ENCODE results near the gene PNMA1.

PNMA1 gene

GRCh38 chr14:73749706-73750530 lies 35.7 kb upstream of the PNMA1 start:
- Histone ChIP-seq H3K36me3 (replicated peaks; ENCODE audit: low read depth, low read length) (peaks cover 31% of the 10 kb centered on the region), H3K27ac (ENCODE audit: low read length) (no peak overlapping the region), H2AFZ (ENCODE audit: low read depth, low read length) (no peak overlapping the region), H3K27me3 (ENCODE audit: low read depth, low read length) (no peaks in the 10 kb centered on the region), H3K4me1 (ENCODE audit: low read length) (peaks cover 47% of the 10 kb centered on the region), H3K4me2 (ENCODE audit: low read length) (no peak overlapping the region), H3K9me3 (ENCODE audit: insufficient read depth, low read length) (no peaks in the 10 kb centered on the region), H3K4me3 (ENCODE audit: low read length) (no peak overlapping the region), H3K9ac (ENCODE audit: low read length) (no peak overlapping the region), H4K20me1 (ENCODE audit: insufficient read depth, low read length) (peaks cover 99% of the 10 kb centered on the region), H3K79me2 (ENCODE audit: low read length) (peaks cover 100% of the 10 kb centered on the region)
- TF ChIP-seq, protein P1, sequence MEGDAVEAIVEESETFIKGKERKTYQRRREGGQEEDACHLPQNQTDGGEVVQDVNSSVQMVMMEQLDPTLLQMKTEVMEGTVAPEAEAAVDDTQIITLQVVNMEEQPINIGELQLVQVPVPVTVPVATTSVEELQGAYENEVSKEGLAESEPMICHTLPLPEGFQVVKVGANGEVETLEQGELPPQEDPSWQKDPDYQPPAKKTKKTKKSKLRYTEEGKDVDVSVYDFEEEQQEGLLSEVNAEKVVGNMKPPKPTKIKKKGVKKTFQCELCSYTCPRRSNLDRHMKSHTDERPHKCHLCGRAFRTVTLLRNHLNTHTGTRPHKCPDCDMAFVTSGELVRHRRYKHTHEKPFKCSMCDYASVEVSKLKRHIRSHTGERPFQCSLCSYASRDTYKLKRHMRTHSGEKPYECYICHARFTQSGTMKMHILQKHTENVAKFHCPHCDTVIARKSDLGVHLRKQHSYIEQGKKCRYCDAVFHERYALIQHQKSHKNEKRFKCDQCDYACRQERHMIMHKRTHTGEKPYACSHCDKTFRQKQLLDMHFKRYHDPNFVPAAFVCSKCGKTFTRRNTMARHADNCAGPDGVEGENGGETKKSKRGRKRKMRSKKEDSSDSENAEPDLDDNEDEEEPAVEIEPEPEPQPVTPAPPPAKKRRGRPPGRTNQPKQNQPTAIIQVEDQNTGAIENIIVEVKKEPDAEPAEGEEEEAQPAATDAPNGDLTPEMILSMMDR (IDR thresholded peaks at IDR 0.05; ENCODE audit: low read depth, low read length) = no peak
- no peak for TF ChIP-seq EZH2phosphoT487 (IDR thresholded peaks at IDR 0.05; ENCODE audit: low read depth)

- no peak overlapping the region for H3K4me3 ChIP-seq (ENCODE audit: low read length)
- H3K4me1 ChIP-seq (ENCODE audit: low read length) = peaks cover 47% of the 10 kb centered on the region
- no peak overlapping the region for H3K4me2 ChIP-seq (ENCODE audit: low read length)
- TF ChIP-seq EZH2phosphoT487 (IDR thresholded peaks at IDR 0.05; ENCODE audit: low read depth) = no peak
- TF ChIP-seq, protein P1 (IDR thresholded peaks at IDR 0.05; ENCODE audit: low read depth, low read length) = no peak
- H3K27ac ChIP-seq (ENCODE audit: low read length) = no peak overlapping the region
- H3K27me3 ChIP-seq (ENCODE audit: low read depth, low read length) = no peaks in the 10 kb centered on the region
- H3K36me3 ChIP-seq (replicated peaks; ENCODE audit: low read depth, low read length) = peaks cover 31% of the 10 kb centered on the region
- peaks cover 100% of the 10 kb centered on the region for H3K79me2 ChIP-seq (ENCODE audit: low read length)
- peaks cover 99% of the 10 kb centered on the region for H4K20me1 ChIP-seq (ENCODE audit: insufficient read depth, low read length)
- H3K9ac ChIP-seq (ENCODE audit: low read length) = no peak overlapping the region
- no peaks in the 10 kb centered on the region for H3K9me3 ChIP-seq (ENCODE audit: insufficient read depth, low read length)
- H2AFZ ChIP-seq (ENCODE audit: low read depth, low read length) = no peak overlapping the region
These were observed 34.7 kb upstream of the PNMA1 start for GRCh38 chr14:73748858-73749357.

GRCh38 chr14:73747379-73748211 lies 33.4 kb upstream of the PNMA1 start:
- Histone ChIP-seq H3K4me3 (ENCODE audit: low read length) (no peak overlapping the region), H3K9ac (ENCODE audit: low read length) (no peak overlapping the region), H3K79me2 (ENCODE audit: low read length) (peaks cover 100% of the 10 kb centered on the region), H3K27me3 (ENCODE audit: low read depth, low read length) (no peaks in the 10 kb centered on the region), H3K9me3 (ENCODE audit: insufficient read depth, low read length) (no peaks in the 10 kb centered on the region), H2AFZ (ENCODE audit: low read depth, low read length) (no peak overlapping the region), H3K27ac (ENCODE audit: low read length) (no peak overlapping the region), H3K36me3 (replicated peaks; ENCODE audit: low read depth, low read length) (peaks cover 29% of the 10 kb centered on the region), H4K20me1 (ENCODE audit: insufficient read depth, low read length) (peaks cover 99% of the 10 kb centered on the region), H3K4me2 (ENCODE audit: low read length) (no peak overlapping the region), H3K4me1 (ENCODE audit: low read length) (peaks cover 47% of the 10 kb centered on the region)
- TF ChIP-seq EZH2phosphoT487 (IDR thresholded peaks at IDR 0.05; ENCODE audit: low read depth) = no peak
- TF ChIP-seq, protein P1 (IDR thresholded peaks at IDR 0.05; ENCODE audit: low read depth, low read length) = no peak

All from OCI-LY3 (cell line).